HepG2 (cell line): ENCODE results near the gene SLC12A9. TPM values are rescaled to one million over a fixed set of nuclear protein-coding genes. Genes with fewer than 3 reads are reported as not detected.

ENCODE experiments used
- ARID2 ChIP-seq: sonication (generic); formaldehyde crosslinking; IDR thresholded peaks from 2 replicates; pipeline ENCODE4 v1.8.1; 2022; ENCODE audit warnings: mild to moderate bottlenecking, missing genetic modification reagents, borderline replicate concordance
- BCL3 ChIP-seq: sonication (generic); formaldehyde crosslinking; IDR thresholded peaks from 2 replicates; pipeline ENCODE4 v1.5.1; 2020; ENCODE audit warnings: mild to moderate bottlenecking, missing genetic modification reagents, moderate library complexity
- CBFB ChIP-seq: sonication (generic); formaldehyde crosslinking; IDR thresholded peaks from 2 replicates; pipeline ENCODE4 v1.4.0; 2020; ENCODE audit warnings: missing genetic modification reagents
- CCAR2 ChIP-seq: fragments of 200-400 bp; formaldehyde crosslinking; optimal IDR thresholded peaks from 2 replicates; pipeline ENCODE3; 2018; ENCODE audit warnings: low read depth, mild to moderate bottlenecking, low read length, moderate library complexity
- CREM ChIP-seq, 2 experiments: sonication (generic) in 1 of 2; formaldehyde crosslinking in 1 of 2; IDR thresholded peaks; 2 replicates each; pipeline versions ENCODE4 v1.4.0 to v1.6.1; 2016 to 2020; ENCODE audit warnings: antibody characterized with exemption in 1 of 2, mild to moderate bottlenecking in 1 of 2, missing genetic modification reagents in 1 of 2
- FOXA1 ChIP-seq, 2 experiments: fragments of 450-650 bp in 1 of 2; sonication (generic) in 1 of 2; formaldehyde crosslinking in 1 of 2; IDR thresholded peaks; 2 replicates each; pipeline versions ENCODE4 v1.4.0 to v1.6.1; 2016 to 2020; ENCODE audit warnings: missing genetic modification reagents in 1 of 2
- GABPB1 ChIP-seq: IDR thresholded peaks from 2 replicates; pipeline ENCODE4 v1.6.1; 2016; ENCODE audit warnings: mild to moderate bottlenecking, missing genetic modification reagents, moderate library complexity, missing compliant biosample characterization
- GPBP1L1 ChIP-seq: sonication (generic); formaldehyde crosslinking; IDR thresholded peaks from 2 replicates; pipeline ENCODE4 v1.5.0; 2020; ENCODE audit warnings: mild to moderate bottlenecking, missing genetic modification reagents
- KLF15 ChIP-seq: sonication (generic); formaldehyde crosslinking; IDR thresholded peaks from 2 replicates; pipeline ENCODE4 v1.8.1; 2023; ENCODE audit warnings: borderline replicate concordance, mild to moderate bottlenecking, inconsistent platforms, missing genetic modification reagents, mixed read lengths
- MTF1 ChIP-seq: sonication (generic); formaldehyde crosslinking; IDR thresholded peaks from 2 replicates; pipeline ENCODE4 v1.5.0; 2020; ENCODE audit warnings: missing genetic modification reagents
- PHF5A ChIP-seq: IDR thresholded peaks from one replicate; pipeline ENCODE4 v1.6.1; 2018; ENCODE audit warnings: low read depth, missing genetic modification reagents; ENCODE audit not compliant: unreplicated experiment
- POGZ ChIP-seq: sonication (generic); formaldehyde crosslinking; IDR thresholded peaks from 2 replicates; pipeline ENCODE4 v1.4.0; 2020; ENCODE audit warnings: mild to moderate bottlenecking, missing genetic modification reagents
- ZNF317 ChIP-seq: sonication (generic); formaldehyde crosslinking; IDR thresholded peaks from 2 replicates; pipeline ENCODE4 v1.5.0; 2020; ENCODE audit warnings: mild to moderate bottlenecking, missing genetic modification reagents
- ZNF558 ChIP-seq: sonication (generic); formaldehyde crosslinking; IDR thresholded peaks from 2 replicates; pipeline ENCODE4 v1.9.0; 2022; ENCODE audit warnings: mild to moderate bottlenecking, missing genetic modification reagents, borderline replicate concordance
- ZNF563 ChIP-seq: sonication (generic); formaldehyde crosslinking; IDR thresholded peaks from 2 replicates; pipeline ENCODE4 v1.8.0; 2022; ENCODE audit warnings: mild to moderate bottlenecking, moderate library complexity, missing genetic modification reagents
- ZNF614 ChIP-seq: IDR thresholded peaks from 2 replicates; pipeline ENCODE4 v1.6.1; 2018; ENCODE audit warnings: missing biosample characterization, missing genetic modification reagents, inconsistent platforms, borderline replicate concordance
- ZNF616 ChIP-seq: sonication (generic); formaldehyde crosslinking; IDR thresholded peaks from 2 replicates; pipeline ENCODE4 v1.5.0; 2020; ENCODE audit warnings: low read depth, mild to moderate bottlenecking, missing genetic modification reagents
- ZNF784 ChIP-seq: sonication (generic); formaldehyde crosslinking; IDR thresholded peaks from 2 replicates; pipeline ENCODE4 v1.5.1; 2020; ENCODE audit warnings: missing genetic modification reagents, mild to moderate bottlenecking, borderline replicate concordance
- ZSCAN29 ChIP-seq: sonication (generic); formaldehyde crosslinking; conservative IDR thresholded peaks from 2 replicates; pipeline ENCODE4 v1.4.0; 2020; ENCODE audit warnings: mild to moderate bottlenecking, missing genetic modification reagents
- polyA plus RNA-seq, 8 experiments: library from polyadenylated mRNA; depleted of rRNA in 3 of 8; stranded (reverse) in 7 of 8; unstranded in 1 of 8; fragments of >200 nt; fragmentation: Illumina TruSeq in 4 of 8; extraction: Trizol in 4 of 8; gene quantifications; 2 replicates each; pipeline versions ENCODE4 v1.2.1 to v1.2.3, GENCODE V29; 2011 to 2016; ENCODE audit warnings: low read depth in 4 of 8, missing spikeins in 1 of 8, mixed read lengths in 1 of 8; ENCODE audit not compliant: insufficient read depth in 1 of 8
- total RNA-seq, 5 experiments: library from RNA; depleted of rRNA; stranded (reverse); fragments of >200 nt; fragmentation: Illumina TruSeq; extraction: Trizol; gene quantifications; 2 replicates each; pipeline ENCODE4 v1.2.3, GENCODE V29; 2016; ENCODE audit warnings: low read depth in 1 of 5
- TF ChIP-seq, protein P1 (sequence below): sonication (generic); formaldehyde crosslinking; IDR thresholded peaks from 2 replicates; pipeline ENCODE4 v1.4.0; 2020; ENCODE audit warnings: missing genetic modification reagents
- TF ChIP-seq, protein P2 (sequence below): sonication (generic); formaldehyde crosslinking; IDR thresholded peaks from 2 replicates; pipeline ENCODE4 v1.4.0; 2020; ENCODE audit warnings: missing genetic modification reagents

SLC12A9 gene
- total and polyA plus RNA-seq, 2 of the 13 experiments (the other 11 are each of a cell fraction or from before 2014, with no cell fraction given): 8.7 to 16.6 TPM

DNA sequence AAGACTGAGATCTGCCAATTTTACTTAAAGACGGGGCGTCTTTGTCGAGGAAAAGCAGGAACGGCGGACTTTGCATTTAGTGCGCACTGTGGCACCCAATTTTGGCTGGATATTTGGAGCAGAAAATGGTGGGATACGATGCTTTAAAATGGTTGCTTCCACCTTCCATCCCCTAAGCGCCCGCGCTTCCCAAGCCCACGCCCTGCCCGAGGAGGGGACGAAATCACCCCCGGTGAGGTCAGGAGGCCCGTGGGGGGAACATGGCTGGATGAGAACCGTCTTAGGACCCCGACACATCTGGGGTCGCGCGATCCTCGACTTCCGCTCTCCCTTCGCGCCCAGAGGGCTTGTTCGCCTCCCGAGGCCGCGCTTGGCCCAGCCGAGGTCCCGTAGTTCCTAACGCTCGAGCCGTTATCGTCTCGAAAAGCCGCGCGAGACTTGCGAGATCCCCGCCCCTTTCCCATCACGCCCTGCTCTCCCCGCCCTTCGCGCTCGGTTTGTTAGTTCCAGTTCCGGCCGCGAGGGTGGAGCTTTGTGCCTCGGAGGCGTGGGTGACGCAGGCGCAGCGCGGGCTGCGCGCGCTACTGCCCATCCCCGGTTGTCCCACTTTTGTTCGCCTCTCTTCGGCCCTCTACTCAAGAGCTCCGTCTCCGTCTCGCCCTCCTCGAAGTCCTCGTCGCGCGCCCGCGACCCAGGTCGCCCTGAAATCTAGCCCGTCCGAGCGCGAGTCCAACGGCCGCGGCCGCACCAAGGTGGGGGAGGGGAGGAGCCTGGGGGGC, 22.3 kb downstream of the SLC12A9 start, which contains the start of gene SRRT (continued):
- no peak for TF ChIP-seq BCL3
- TF ChIP-seq, protein P1, sequence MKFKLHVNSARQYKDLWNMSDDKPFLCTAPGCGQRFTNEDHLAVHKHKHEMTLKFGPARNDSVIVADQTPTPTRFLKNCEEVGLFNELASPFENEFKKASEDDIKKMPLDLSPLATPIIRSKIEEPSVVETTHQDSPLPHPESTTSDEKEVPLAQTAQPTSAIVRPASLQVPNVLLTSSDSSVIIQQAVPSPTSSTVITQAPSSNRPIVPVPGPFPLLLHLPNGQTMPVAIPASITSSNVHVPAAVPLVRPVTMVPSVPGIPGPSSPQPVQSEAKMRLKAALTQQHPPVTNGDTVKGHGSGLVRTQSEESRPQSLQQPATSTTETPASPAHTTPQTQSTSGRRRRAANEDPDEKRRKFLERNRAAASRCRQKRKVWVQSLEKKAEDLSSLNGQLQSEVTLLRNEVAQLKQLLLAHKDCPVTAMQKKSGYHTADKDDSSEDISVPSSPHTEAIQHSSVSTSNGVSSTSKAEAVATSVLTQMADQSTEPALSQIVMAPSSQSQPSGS (CRISPR knock-in tag): peak; percentile 64; the same call in 1 of the 2 replicates
- TF ChIP-seq ZNF614 (CRISPR knock-in tag): no peak
- TF ChIP-seq ZNF616 (CRISPR knock-in tag): peak; percentile 33; the same call in 1 of the 2 replicates
- TF ChIP-seq ZNF563: peak; percentile 69; the same call in 1 of the 2 replicates
- no peak for TF ChIP-seq KLF15 (CRISPR knock-in tag)
- TF ChIP-seq ZNF317 (CRISPR knock-in tag): no peak; the same call in 1 of the 2 replicates
- TF ChIP-seq MTF1 (CRISPR knock-in tag): no peak
- no peak for TF ChIP-seq FOXA1 (IDR thresholded peaks at IDR 0.05)
- TF ChIP-seq FOXA1 (CRISPR knock-in tag; IDR thresholded peaks at IDR 0.05): 0 out of 2 replicates have a peak, but pooled peaks have one; percentile 35
- peak; percentile 97 for TF ChIP-seq POGZ (CRISPR knock-in tag)
- no peak for TF ChIP-seq GPBP1L1 (CRISPR knock-in tag)
- 0 out of 2 replicates have a peak, but pooled peaks have one; percentile 70 for TF ChIP-seq ARID2 (CRISPR knock-in tag)
- TF ChIP-seq ZSCAN29: peak; percentile 79; the same call in 1 of the 2 replicates
- TF ChIP-seq, protein P2, sequence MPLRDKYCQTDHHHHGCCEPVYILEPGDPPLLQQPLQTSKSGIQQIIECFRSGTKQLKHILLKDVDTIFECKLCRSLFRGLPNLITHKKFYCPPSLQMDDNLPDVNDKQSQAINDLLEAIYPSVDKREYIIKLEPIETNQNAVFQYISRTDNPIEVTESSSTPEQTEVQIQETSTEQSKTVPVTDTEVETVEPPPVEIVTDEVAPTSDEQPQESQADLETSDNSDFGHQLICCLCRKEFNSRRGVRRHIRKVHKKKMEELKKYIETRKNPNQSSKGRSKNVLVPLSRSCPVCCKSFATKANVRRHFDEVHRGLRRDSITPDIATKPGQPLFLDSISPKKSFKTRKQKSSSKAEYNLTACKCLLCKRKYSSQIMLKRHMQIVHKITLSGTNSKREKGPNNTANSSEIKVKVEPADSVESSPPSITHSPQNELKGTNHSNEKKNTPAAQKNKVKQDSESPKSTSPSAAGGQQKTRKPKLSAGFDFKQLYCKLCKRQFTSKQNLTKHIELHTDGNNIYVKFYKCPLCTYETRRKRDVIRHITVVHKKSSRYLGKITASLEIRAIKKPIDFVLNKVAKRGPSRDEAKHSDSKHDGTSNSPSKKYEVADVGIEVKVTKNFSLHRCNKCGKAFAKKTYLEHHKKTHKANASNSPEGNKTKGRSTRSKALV (CRISPR knock-in tag): peak; percentile 75; the same call in 1 of the 2 replicates
- peak; percentile 43; the same call in 1 of the 2 replicates for TF ChIP-seq ZNF784 (CRISPR knock-in tag)
- peak; percentile 74; the same call in 1 of the 2 replicates for TF ChIP-seq ZNF558 (CRISPR knock-in tag)
- peak; percentile 71; the same call in 1 of the 2 replicates for TF ChIP-seq CBFB (CRISPR knock-in tag)
- peak; percentile 70 for TF ChIP-seq PHF5A (CRISPR knock-in tag)
- peak; percentile 95 for TF ChIP-seq GABPB1
- no peak for TF ChIP-seq CCAR2
- peak; percentile 74 for TF ChIP-seq CREM (IDR thresholded peaks at IDR 0.05)
- TF ChIP-seq CREM (CRISPR knock-in tag; IDR thresholded peaks at IDR 0.05): no peak
